ENCODE results near the gene OR12D3.
"Not testable (repeated sequence)": the region's sequence is repeated elsewhere in the genome, so short reads cannot be mapped to it uniquely, and the experiment has no call there.

Gene OR12D3

DNA sequence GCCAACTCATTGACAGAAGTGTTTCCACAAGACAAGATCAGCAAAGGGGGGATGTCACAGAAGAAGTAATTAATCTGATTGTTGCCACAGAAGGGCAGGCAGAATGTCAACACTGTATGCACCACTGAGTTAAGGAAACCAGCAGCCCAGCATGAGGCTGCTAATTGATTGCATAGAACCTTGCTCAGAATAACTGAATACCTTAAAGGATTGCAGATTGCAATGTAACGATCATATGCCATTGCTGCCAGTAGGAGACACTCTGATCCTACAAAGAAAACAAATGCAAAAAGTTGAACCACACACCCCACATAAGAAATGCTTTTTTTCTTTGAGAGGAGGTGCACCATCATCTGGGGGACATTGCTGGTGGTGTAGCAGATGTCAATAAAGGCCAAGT lies 19.5 kb downstream of the OR12D3 start:
- 88% methylated on average over 1 of the region's 1 CpG for WGBS
- H3K4me3 ChIP-seq (ENCODE audit: low read length): no peak overlapping the region
- no peaks in the 10 kb centered on the region for H3K9me3 ChIP-seq (ENCODE audit: insufficient read depth, low read depth, low read length)
- H3K9ac ChIP-seq (ENCODE audit: low read depth, low read length): no peak overlapping the region
- H3K4me1 ChIP-seq (ENCODE audit: insufficient read depth, low read length): 0 out of 2 replicates have a peak, but pooled peaks cover 4% of the 10 kb centered on the region
- H3K36me3 ChIP-seq (ENCODE audit: insufficient read depth, low read length): no peaks in the 10 kb centered on the region
- no peak overlapping the region for H3K27ac ChIP-seq (ENCODE audit: low read depth, low read length)
- no peaks in the 10 kb centered on the region for H3K27me3 ChIP-seq (ENCODE audit: insufficient read depth, low read length)

DNA sequence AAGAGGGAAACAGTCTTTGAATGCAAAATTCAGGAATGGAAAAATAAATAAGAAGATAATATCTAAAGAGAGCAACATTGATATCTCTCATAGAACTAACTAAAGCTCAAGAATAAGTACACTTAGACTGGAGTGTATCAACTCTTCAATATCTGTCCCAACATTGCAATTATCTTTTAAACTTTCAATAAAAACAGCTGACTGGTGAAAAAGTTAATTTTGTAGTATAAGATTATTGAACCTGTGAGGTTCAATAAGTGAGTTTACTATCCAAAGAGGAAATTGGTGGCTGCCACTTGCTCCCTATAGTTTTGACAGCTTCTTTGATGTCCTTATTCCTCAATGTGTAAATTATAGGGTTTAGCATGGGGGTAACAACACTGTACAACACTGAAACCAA lies 20.1 kb downstream of the OR12D3 start:
- Histone ChIP-seq H3K9me3 (ENCODE audit: insufficient read depth, low read depth, low read length) (no peaks in the 10 kb centered on the region), H3K36me3 (ENCODE audit: insufficient read depth, low read length) (no peaks in the 10 kb centered on the region), H3K27me3 (ENCODE audit: insufficient read depth, low read length) (no peaks in the 10 kb centered on the region), H3K4me3 (ENCODE audit: low read length) (no peak overlapping the region), H3K9ac (ENCODE audit: low read depth, low read length) (no peak overlapping the region), H3K27ac (ENCODE audit: low read depth, low read length) (no peak overlapping the region), H3K4me1 (ENCODE audit: insufficient read depth, low read length) (0 out of 2 replicates have a peak, but pooled peaks cover 4% of the 10 kb centered on the region)

DNA sequence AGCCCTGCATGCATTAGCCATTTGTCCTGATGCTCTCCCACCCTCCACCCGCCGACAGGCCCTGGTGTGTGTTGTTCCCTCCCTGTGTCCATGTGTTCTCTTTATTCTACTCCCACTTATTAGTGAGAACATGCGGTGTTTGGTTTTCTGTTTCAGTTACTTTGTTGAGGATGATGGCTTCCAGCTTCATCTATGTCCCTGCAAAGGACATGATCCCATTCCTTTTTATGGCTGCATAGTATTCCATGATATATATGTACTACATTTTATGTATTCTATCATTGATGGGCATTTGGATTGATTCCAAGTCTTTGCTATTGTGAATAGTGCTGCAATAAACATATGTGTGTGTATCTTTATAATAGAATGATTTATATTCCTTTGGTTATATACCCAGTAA lies 25.7 kb downstream of the OR12D3 start:
- H3K27ac ChIP-seq (ENCODE audit: low read depth, low read length); H3K4me1 ChIP-seq (ENCODE audit: insufficient read depth, low read length); H3K36me3 ChIP-seq (ENCODE audit: insufficient read depth, low read length); H3K9ac ChIP-seq (ENCODE audit: low read depth, low read length); H3K4me3 ChIP-seq (ENCODE audit: low read length); H3K27me3 ChIP-seq (ENCODE audit: insufficient read depth, low read length); H3K9me3 ChIP-seq (ENCODE audit: insufficient read depth, low read depth, low read length): not testable (repeated sequence)
- WGBS: 92% methylated on average over 2 of the region's 3 CpGs

DNA sequence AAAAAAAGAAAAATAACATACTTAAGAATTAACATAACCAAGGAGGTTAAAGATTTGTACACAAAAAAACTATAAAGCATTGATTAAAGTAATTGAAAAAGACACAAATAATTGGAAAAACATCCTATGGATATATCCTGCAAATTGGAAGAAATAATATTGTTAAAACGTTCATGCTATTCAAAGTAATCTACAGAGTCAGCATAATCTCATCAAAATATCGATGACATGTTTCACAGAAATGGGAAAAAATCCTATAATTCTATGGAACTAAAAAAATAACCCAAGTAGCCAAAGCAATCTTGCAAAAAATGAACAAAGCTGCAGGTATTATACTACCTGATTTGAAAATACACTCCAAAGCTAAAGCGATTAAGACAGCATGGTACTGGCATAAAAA lies 29.7 kb downstream of the OR12D3 start:
- Histone ChIP-seq H3K9me3 (ENCODE audit: insufficient read depth, low read depth, low read length) (no peaks in the 10 kb centered on the region), H3K4me1 (ENCODE audit: insufficient read depth, low read length) (no peaks in the 10 kb centered on the region), H3K4me3 (ENCODE audit: low read length) (no peak overlapping the region), H3K27ac (ENCODE audit: low read depth, low read length) (no peak overlapping the region), H3K27me3 (ENCODE audit: insufficient read depth, low read length) (no peaks in the 10 kb centered on the region), H3K36me3 (ENCODE audit: insufficient read depth, low read length) (no peaks in the 10 kb centered on the region), H3K9ac (ENCODE audit: low read depth, low read length) (no peak overlapping the region)
- 86% methylated on average over 2 of the region's 3 CpGs for whole genome bisulfite sequencing

DNA sequence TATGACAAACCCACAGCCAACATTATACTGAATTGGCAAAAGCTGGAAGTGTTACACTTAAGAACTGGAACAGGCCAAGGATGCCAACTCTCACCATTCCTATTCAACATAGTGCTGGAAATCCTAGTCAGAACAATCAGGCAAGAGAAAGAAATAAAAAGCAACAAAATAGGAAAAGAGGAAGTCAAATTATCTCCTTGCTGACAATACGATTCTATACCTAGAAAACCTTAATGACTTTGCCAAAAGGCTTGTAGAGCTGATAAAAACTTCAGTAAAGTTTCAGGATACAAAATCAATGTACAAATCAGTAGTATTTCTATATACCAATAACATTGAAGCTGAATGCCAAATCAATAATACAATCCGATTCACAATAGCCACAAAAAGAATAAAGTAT lies 38.8 kb downstream of the OR12D3 start:
- Histone ChIP-seq H3K27ac (ENCODE audit: low read depth, low read length) (no peak overlapping the region), H3K36me3 (ENCODE audit: insufficient read depth, low read length) (no peaks in the 10 kb centered on the region), H3K9me3 (ENCODE audit: insufficient read depth, low read depth, low read length) (no peaks in the 10 kb centered on the region), H3K27me3 (ENCODE audit: insufficient read depth, low read length) (no peaks in the 10 kb centered on the region), H3K4me3 (ENCODE audit: low read length) (no peak overlapping the region), H3K4me1 (ENCODE audit: insufficient read depth, low read length) (no peaks in the 10 kb centered on the region), H3K9ac (ENCODE audit: low read depth, low read length) (no peak overlapping the region)
- WGBS: 93% methylated on average over 2 of the region's 2 CpGs

DNA sequence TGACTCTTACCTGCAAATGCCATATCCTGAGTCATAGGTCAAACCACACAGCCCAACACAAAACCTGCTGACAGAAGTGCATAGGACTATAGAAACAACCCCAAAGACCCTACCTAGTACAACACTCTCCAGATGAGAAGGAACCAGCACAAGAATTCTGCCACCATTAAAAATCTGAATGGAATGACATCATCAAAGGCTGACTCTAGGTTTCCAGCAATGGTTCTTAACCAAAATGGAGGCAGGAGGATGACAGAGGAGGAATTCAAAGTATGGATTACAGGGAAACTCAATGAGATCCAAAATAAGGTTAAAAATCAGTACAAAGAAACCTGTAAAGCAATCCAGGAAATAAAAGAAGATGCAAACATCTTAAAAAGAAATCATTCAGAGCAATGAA lies 42.4 kb downstream of the OR12D3 start:
- Histone ChIP-seq H3K9me3 (ENCODE audit: insufficient read depth, low read depth, low read length) (no peaks in the 10 kb centered on the region), H3K4me3 (ENCODE audit: low read length) (no peak overlapping the region), H3K4me1 (ENCODE audit: insufficient read depth, low read length) (no peaks in the 10 kb centered on the region), H3K9ac (ENCODE audit: low read depth, low read length) (no peak overlapping the region), H3K27me3 (ENCODE audit: insufficient read depth, low read length) (no peaks in the 10 kb centered on the region), H3K27ac (ENCODE audit: low read depth, low read length) (no peak overlapping the region), H3K36me3 (ENCODE audit: insufficient read depth, low read length) (no peaks in the 10 kb centered on the region)

DNA sequence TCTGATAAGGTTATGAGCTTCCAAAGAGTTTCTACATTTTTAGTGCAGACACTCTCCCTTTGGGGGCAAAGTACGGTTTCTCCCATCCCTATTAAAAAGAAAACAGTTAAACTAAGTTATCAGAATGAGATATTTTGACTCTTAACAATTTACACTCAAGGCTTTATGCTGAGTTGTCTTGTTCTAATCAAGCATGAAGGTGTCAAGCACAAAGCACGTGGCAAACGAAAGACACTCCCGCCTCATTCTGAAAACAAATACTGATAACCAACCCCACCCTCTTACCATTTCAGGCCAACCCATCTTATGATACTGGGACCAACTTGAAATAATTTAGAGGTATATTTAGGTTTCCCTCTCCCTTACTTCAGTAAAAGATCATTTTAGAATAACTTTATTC lies 49.3 kb downstream of the OR12D3 start:
- no peak overlapping the region for H3K9ac ChIP-seq (ENCODE audit: low read depth, low read length)
- no peaks in the 10 kb centered on the region for H3K27me3 ChIP-seq (ENCODE audit: insufficient read depth, low read length)
- WGBS: 97% methylated on average over 3 of the region's 4 CpGs
- no peaks in the 10 kb centered on the region for H3K36me3 ChIP-seq (ENCODE audit: insufficient read depth, low read length)
- H3K4me3 ChIP-seq (ENCODE audit: low read length): no peak overlapping the region
- no peaks in the 10 kb centered on the region for H3K9me3 ChIP-seq (ENCODE audit: insufficient read depth, low read depth, low read length)
- no peaks in the 10 kb centered on the region for H3K4me1 ChIP-seq (ENCODE audit: insufficient read depth, low read length)
- H3K27ac ChIP-seq (ENCODE audit: low read depth, low read length): no peak overlapping the region

All from HUES64 (cell line).